ELR (cell line): Measurements from ENCODE around the gene KLF11.

Source experiments
- DNase-seq: peaks from one replicate; pipeline ENCODE4 v3.0.0-alpha.2; 2015; ENCODE audit warnings: low read depth

KLF11 gene

GRCh38 chr2:10043256-10043905, at the start of gene KLF11:
Gene KLF11, plus strand, starts transcription at chr2:10043550. Its CDS starts 167 bp downstream, at chr2:10043717.
- peak; percentile 79 for DNase-seq

- DNase-seq = no peak
Measured at GRCh38 chr2:9994462-9994861, 48.9 kb upstream of the KLF11 start.

- DNase-seq = no peak
Measured at GRCh38 chr2:9995059-9995458, 48.3 kb upstream of the KLF11 start.

GRCh38 chr2:9996321-9996720, 47.0 kb upstream of the KLF11 start:
- no peak for DNase-seq

GRCh38 chr2:9997936-9998335, 45.4 kb upstream of the KLF11 start:
- no peak for DNase-seq

- DNase-seq = no peak
Measured at GRCh38 chr2:9998916-9999654, 44.3 kb upstream of the KLF11 start.

GRCh38 chr2:9999693-10000092, 43.7 kb upstream of the KLF11 start:
- no peak for DNase-seq

- no peak for DNase-seq
Measured at GRCh38 chr2:10000541-10000940, 42.8 kb upstream of the KLF11 start.

- no peak for DNase-seq
Measured at GRCh38 chr2:10001586-10001985, 41.8 kb upstream of the KLF11 start.

- DNase-seq = no peak
Measured at GRCh38 chr2:10002109-10002508, 41.2 kb upstream of the KLF11 start.

GRCh38 chr2:10002681-10003080, 40.7 kb upstream of the KLF11 start:
- no peak for DNase-seq

GRCh38 chr2:10003206-10004125, 39.9 kb upstream of the KLF11 start:
- no peak for DNase-seq

GRCh38 chr2:10004401-10004800, 38.9 kb upstream of the KLF11 start:
- no peak for DNase-seq

- DNase-seq = no peak
Measured at GRCh38 chr2:10004836-10005235, 38.5 kb upstream of the KLF11 start.

- no peak for DNase-seq
Measured at GRCh38 chr2:10005461-10006235, 37.7 kb upstream of the KLF11 start.

GRCh38 chr2:10006236-10007161, 36.9 kb upstream of the KLF11 start:
- DNase-seq = peak; percentile 20

- DNase-seq = no peak
Measured at GRCh38 chr2:10007435-10007834, 35.9 kb upstream of the KLF11 start.

GRCh38 chr2:10007921-10008808, 35.2 kb upstream of the KLF11 start:
- no peak for DNase-seq

- no peak for DNase-seq
Measured at GRCh38 chr2:10008809-10009176, 34.6 kb upstream of the KLF11 start.
